ENCODE measurements around the gene MAP7. TPM values are rescaled to one million over a fixed set of nuclear protein-coding genes. Genes with fewer than 3 reads are reported as not detected.

The MAP7 gene
- total and polyA plus RNA-seq, 2 experiments from 2014 or later: 44.7 to 49.2 TPM

DNA sequence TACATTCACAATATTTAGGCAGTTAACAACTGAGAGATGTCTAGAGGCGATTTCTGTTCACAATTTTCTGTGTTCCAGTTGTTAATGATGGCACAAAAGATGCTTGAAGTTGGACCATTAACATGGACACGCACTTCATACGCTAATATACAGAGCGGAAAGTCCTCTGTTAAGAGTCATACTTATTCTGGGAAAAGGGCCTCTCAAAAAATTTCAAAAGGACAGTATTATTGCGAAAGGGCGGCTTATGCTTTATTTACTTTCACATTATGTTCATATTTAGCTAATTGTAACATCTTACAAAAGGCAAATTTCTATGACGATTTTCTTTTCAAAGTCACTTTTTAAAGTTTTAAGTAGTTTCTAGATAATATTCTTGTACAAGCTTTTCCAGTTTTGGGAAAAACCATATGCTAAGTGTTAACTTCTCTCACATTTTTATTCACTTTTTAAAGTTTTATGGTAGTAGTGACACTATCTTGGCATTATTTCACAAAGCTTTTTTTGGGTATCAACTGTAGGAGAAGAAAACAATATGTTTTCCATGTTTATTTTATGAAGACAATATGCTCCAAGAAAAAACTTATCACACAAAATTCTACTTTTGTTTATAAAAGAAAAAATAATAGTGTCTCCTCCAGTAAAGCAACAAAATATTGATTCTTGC, 62.3 kb downstream of the MAP7 start:
- H3K9me3 Mint-ChIP-seq: no peaks in the 10 kb centered on the region
- H3K36me3 ChIP-seq (ENCODE audit: insufficient read depth): no peaks in the 10 kb centered on the region
- ATAC-seq (no peak), DNase-seq (ENCODE audit: low spot score) (no peak)
- peaks cover 20% of the 10 kb centered on the region for H3K4me1 Mint-ChIP-seq
- H3K4me1 ChIP-seq (ENCODE audit: insufficient read depth): peaks cover 10% of the 10 kb centered on the region
- H4K20me1 ChIP-seq (replicated peaks; ENCODE audit: insufficient read depth): no peaks in the 10 kb centered on the region
- H3K4me2 ChIP-seq: no peak overlapping the region
- H3K9me2 ChIP-seq (ENCODE audit: insufficient read depth): no peaks in the 10 kb centered on the region
- H3F3A ChIP-seq (replicated peaks; ENCODE audit: low read depth): no peaks in the 10 kb centered on the region
- no peak overlapping the region for H3K4me3 Mint-ChIP-seq
- no peak overlapping the region for H3K27ac ChIP-seq (ENCODE audit: low read depth)
- no peak for TF ChIP-seq ZNF462 (CRISPR knock-in tag; IDR thresholded peaks at IDR 0.05)
- no peak for TF ChIP-seq REST (IDR thresholded peaks at IDR 0.05; ENCODE audit: unreplicated experiment)
- TF ChIP-seq ZNF114 (CRISPR knock-in tag; IDR thresholded peaks at IDR 0.05): no peak
- no peak for TF ChIP-seq POLR2AphosphoS5 (IDR thresholded peaks at IDR 0.05; ENCODE audit: low read depth)
- no peak for TF ChIP-seq EZH2 (IDR thresholded peaks at IDR 0.05; ENCODE audit: low read depth, unreplicated experiment)
- TF ChIP-seq STAT1 (IDR thresholded peaks at IDR 0.05; ENCODE audit: unreplicated experiment): no peak
- TF ChIP-seq ZNF331 (CRISPR knock-in tag; IDR thresholded peaks at IDR 0.05; ENCODE audit: low read depth): no peak
- no peak for TF ChIP-seq NANOG (IDR thresholded peaks at IDR 0.05; ENCODE audit: borderline replicate concordance)
- no peak for TF ChIP-seq JUNB (IDR thresholded peaks at IDR 0.05; ENCODE audit: unreplicated experiment)
- TF ChIP-seq EZH2phosphoT487 (IDR thresholded peaks at IDR 0.05; ENCODE audit: unreplicated experiment): no peak
- TF ChIP-seq CTCF (conservative IDR thresholded peaks at IDR 0.05; ENCODE audit: low read depth in 2 of 2): no peak
- TF ChIP-seq, protein P1, sequence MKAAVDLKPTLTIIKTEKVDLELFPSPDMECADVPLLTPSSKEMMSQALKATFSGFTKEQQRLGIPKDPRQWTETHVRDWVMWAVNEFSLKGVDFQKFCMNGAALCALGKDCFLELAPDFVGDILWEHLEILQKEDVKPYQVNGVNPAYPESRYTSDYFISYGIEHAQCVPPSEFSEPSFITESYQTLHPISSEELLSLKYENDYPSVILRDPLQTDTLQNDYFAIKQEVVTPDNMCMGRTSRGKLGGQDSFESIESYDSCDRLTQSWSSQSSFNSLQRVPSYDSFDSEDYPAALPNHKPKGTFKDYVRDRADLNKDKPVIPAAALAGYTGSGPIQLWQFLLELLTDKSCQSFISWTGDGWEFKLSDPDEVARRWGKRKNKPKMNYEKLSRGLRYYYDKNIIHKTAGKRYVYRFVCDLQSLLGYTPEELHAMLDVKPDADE (IDR thresholded peaks at IDR 0.05): no peak
- no peak for TF ChIP-seq CREB1 (CRISPR knock-in tag; IDR thresholded peaks at IDR 0.05; ENCODE audit: low read depth)
- peaks cover 2% of the 10 kb centered on the region for H3K27me3 Mint-ChIP-seq (ENCODE audit: insufficient read depth, low read depth, poor library complexity)
- H3K27me3 ChIP-seq (ENCODE audit: insufficient read depth): no peaks in the 10 kb centered on the region
- H2AFZ ChIP-seq: no peak overlapping the region
- no peak overlapping the region; the same call in 1 of the 2 replicates for H3K27ac Mint-ChIP-seq
- H3K79me2 ChIP-seq (replicated peaks; ENCODE audit: insufficient read depth): peaks cover 90% of the 10 kb centered on the region
- H3K36me3 Mint-ChIP-seq (ENCODE audit: low read depth): peaks cover 3% of the 10 kb centered on the region; the same call in 1 of the 3 replicates
- no peak overlapping the region for H3K4me3 ChIP-seq
